ENCODE results near the gene OR10H5.

DNA sequence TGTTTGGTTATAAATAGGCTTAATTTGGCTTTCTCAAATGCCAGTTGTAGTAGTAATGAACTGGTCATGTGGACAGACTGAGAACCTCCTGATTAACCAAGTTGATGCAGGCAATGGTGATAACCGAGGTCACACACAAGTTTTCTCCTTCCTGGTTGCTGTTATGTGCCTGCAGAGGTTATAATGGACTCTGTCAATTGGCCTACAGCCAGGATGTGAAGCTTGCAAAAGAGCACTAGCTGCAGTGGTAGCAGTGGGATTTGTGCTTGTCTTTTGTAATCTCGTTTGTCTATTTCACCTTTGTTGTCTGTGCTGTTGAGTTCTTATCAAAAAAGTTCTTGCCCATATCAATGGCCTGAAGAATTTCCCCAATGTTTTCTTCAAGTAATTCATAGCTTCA is 29.1 kb upstream of the OR10H5 start:
- TF ChIP-seq, protein P1, sequence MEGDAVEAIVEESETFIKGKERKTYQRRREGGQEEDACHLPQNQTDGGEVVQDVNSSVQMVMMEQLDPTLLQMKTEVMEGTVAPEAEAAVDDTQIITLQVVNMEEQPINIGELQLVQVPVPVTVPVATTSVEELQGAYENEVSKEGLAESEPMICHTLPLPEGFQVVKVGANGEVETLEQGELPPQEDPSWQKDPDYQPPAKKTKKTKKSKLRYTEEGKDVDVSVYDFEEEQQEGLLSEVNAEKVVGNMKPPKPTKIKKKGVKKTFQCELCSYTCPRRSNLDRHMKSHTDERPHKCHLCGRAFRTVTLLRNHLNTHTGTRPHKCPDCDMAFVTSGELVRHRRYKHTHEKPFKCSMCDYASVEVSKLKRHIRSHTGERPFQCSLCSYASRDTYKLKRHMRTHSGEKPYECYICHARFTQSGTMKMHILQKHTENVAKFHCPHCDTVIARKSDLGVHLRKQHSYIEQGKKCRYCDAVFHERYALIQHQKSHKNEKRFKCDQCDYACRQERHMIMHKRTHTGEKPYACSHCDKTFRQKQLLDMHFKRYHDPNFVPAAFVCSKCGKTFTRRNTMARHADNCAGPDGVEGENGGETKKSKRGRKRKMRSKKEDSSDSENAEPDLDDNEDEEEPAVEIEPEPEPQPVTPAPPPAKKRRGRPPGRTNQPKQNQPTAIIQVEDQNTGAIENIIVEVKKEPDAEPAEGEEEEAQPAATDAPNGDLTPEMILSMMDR (IDR thresholded peaks at IDR 0.05; ENCODE audit: insufficient read depth, low read length, poor library complexity, severe bottlenecking), result no peak
- no peak for TF ChIP-seq EZH2phosphoT487 (conservative IDR thresholded peaks at IDR 0.05; ENCODE audit: low read length)
